Caki2 (cell line): ENCODE data around the gene SLC12A3. TPM values are rescaled to one million over a fixed set of nuclear protein-coding genes. Genes with fewer than 3 reads are reported as not detected.

ENCODE experiments used
- DNase-seq: peaks from one replicate; pipeline ENCODE4 v3.0.0-alpha.2; 2015; ENCODE audit warnings: low read depth
- in situ Hi-C: cut with HindIII; loops from 2 replicates; pipeline ENCODE4 v1.10.0; 2016; ENCODE audit warnings: low sequenced_read_pairs, low pct_unique_long_range_greater_than_20kb, mixed read lengths
- total RNA-seq: library from RNA; depleted of rRNA; stranded (reverse); fragments of >200 nt; shearing (Covaris generic); gene quantifications from 2 replicates; pipeline ENCODE4 v1.2.3, GENCODE V29; 2014; ENCODE audit warnings: low replicate concordance; rRNA removed

Gene SLC12A3
- total RNA-seq, 1 experiment from 2014 or later = not detected

DNA sequence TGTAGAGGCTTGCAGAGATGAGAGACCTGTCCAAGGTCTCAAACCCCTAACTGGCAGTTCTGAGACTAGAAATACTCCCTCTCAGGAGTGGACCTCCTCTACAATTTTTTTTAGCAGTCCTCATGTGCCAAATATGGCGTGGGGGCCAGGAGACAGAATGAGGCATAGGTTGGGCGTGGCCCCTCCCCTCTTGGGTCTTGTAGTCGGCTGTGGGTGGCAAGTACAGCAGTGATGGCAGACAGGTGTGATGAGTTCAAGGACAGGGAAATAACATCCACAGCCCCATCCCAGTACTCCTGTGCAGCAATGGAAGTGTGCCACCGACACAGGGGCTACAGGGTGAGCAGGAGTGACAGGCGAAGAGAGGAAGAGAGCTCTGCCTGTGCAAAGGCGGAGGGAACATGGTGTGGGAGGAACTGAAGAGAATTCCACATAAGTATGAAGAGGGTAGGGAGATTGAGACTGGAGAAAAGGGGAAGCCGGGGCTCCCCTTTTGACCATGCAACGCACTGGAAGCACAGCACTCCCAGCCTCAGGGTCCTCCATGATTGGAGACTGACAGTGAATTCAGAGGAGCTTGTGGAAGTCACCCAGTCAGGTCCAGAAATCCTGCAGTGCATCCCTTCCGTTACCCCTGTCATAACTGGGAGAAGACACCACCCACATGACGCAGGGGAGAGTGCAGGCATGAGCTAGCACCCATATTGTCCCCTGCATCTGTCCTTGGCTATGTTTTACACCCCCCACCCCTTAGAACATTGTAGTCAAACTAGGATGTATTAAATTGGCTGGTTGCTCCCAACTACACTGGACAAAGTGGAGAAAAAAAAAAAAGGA lies 82.0 kb downstream of the SLC12A3 start:
- in situ Hi-C loops = no loop called here
- DNase-seq = no peak

DNA sequence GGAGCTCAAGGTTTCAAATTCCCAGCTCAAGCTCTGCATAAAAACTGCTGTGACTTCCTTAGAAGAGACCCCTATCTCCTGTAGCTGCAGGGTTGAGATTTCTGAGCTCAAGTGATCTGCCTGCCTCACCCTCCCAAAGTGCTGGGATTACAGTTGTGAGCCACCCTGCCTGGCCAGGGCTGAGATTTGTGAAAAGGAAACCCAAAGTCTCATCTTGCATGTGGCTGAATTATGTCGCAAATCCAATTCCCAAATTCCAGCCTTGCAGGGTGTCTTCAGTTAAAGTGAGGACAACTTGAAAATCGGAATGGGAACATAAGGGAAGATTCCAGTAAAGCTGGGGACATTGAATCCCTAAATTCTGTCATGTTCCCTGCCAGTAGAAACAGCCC lies 82.6 kb downstream of the SLC12A3 start:
- in situ Hi-C loops = no loop called here
- DNase-seq = no peak

- no peak for DNase-seq
- in situ Hi-C loops = no loop called here
Observed at GRCh38 chr16:56948234-56948633, 83.2 kb downstream of the SLC12A3 start.

DNA sequence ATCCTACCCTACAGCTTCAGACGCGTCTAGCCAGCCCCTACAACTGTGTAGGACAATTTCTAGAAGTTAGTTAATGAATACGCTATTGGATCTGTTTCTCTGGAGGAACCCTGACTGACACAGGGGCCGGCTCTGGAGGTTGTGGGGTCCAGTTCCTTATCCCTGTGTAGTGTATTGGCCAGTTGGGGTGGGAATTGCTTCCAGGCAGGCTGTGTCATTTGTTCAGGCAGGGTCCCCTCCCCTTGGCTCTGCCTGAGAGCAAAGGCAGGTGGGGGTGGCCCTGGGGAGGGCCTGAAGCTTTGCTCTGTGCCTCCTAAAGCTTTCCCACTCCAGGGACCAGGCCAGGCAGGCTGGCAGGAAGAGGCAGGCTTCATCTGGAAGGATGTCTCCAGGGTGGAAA lies 85.0 kb downstream of the SLC12A3 start:
- no peak for DNase-seq
- in situ Hi-C loops = no loop called here

DNA sequence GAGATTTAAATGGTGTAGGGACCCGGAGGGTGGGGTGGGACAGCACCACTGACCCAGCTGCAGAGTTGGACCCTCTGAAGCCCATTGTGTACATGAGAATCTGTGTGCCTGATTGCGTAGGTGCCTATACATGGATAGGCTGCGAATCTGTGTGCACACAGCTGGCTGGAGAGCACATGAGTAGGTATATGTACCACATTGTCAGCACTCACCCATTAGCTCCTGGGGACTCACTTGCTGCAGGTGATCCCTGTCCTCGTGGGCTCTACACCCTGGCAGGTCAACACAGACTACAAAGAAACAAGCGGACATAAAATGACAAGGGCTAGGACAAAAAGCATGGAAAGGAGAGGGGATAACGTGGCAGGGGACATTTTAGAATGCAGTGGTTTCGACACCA lies 85.4 kb downstream of the SLC12A3 start:
- in situ Hi-C loops = no loop called here
- DNase-seq = no peak

GRCh38 chr16:56950881-56951771 lies 86.1 kb downstream of the SLC12A3 start:
- peak; percentile 14 for DNase-seq
- in situ Hi-C loops = no loop called here

DNA sequence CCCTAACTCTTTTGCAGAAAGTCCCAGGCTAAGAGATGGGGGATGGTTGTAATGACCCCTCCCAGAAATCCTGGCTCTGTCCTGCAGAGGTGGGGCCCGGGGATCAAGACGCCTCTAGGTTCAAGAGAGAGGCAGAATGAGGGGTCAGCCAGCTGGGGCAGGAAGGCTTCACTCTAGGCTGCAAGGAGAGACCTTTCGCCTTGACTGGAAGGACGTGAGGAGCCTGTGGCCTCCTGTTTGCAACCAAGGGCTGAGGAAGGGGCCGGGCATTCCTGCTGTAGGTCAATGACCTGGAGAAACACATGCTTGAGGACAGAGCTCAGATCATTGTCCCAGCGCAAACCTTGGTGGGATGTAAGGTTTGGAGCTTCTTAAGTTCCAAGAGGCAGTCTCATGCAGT lies 88.0 kb downstream of the SLC12A3 start:
- in situ Hi-C loops = no loop called here
- no peak for DNase-seq

DNA sequence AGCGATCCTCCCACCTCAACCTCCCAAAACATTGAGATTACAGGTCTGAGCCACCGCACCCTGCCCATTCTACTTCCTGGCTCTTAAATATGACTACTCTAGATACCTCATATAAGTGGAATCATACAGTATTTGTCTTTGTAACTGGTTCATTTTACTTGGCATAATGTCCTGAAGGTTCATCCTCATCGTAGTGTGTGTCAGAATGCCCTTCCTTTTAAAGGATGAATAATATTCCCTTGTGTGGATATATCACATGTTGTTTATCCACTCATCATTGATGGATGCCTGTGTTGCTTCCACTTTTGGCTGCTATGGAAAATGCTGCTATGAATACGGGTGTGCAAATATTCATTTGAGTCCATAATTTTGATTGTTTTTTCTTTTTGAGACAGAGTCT lies 91.1 kb downstream of the SLC12A3 start:
- in situ Hi-C loops = no loop called here
- no peak for DNase-seq

DNA sequence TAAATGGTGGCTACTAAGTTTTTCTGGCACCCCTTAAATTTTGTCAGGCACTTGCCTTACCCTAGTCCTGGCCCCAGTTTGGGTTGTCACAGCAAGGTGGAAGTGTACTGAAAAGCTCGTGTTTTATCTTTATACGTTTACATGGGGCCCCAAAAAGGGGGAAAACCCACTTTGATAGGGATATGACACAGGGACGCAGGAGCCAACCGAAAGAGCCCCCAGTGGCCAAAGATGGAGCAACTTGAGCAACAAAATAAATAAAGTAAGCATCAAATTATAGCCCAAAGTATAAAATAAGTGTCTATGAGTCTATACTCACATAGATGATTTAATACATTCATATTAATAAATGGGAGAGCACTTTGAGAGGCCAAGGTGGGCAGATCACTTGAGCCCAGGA lies 91.7 kb downstream of the SLC12A3 start:
- in situ Hi-C loops = no loop called here
- DNase-seq = no peak

DNA sequence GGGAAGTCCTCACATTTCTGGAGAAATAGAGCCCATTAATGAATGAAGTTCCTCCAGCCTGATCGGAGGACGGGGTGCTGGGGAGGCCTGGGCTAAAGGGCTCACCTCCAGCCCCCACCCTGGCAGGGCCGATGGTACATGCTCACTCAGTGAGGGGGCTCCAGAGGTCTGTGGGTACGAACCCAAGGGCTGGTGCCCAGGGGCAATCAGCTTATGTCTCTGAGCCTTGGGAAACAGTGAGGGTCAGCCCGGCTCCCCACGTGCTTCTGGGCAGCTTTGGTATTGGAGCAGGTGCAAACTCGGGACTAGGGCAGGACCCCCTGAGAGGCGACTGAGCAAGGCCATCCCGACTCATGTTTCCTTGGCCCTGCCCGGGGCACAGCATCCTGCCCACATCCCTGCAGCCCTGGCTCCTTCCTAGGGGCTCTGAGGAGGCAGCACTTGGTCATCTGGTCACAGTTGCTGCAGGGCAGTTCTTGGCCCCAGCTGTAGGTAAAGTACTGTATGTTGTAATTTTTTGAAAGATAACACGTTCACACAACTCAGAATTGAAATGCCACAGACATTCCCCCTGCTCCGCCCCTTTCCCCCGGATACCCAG lies 95.8 kb downstream of the SLC12A3 start:
- in situ Hi-C loops = no loop called here
- DNase-seq = no peak

DNA sequence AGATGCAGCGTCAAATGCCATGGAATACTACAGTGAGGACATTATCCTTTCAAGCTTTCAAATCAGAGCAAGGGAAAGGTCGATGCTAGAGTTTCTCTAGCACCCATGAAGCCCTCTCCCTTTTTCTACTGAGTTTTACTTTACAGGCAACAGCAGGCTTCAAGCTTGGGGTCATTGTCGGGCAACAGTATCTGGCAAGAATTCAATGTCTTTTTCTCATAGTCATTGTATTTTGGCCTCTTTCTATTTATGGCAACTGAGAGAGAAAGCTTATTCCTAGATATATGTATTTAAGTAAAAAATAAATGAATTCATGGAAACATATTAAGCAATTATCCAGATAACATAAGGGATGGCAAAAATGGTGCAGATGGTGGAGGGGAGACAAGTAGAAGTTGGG lies 96.4 kb downstream of the SLC12A3 start:
- in situ Hi-C loops = no loop called here
- no peak for DNase-seq

DNA sequence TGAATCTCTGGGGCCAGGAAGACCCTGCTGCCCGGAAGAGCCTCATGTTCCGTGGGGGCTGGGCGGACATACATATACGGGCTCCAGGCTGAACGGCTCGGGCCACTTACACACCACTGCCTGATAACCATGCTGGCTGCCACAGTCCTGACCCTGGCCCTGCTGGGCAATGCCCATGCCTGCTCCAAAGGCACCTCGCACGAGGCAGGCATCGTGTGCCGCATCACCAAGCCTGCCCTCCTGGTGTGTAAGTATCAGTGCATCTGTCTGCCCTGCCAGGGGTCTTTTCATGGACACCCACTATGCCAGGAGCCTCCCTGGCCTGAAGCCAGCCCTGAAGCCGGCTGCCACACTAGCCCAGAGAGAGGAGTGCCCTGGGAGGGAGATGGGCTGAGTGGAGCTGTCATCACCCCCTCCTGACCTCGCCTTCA lies 96.9 kb downstream of the SLC12A3 start, which contains the start of gene CETP:
TSS of gene CETP (plus strand) at position 100 of the 431 bp plus-strand sequence. CDS start at position 130, 30 bp downstream.
- in situ Hi-C loops = no loop called here
- DNase-seq = no peak

DNA sequence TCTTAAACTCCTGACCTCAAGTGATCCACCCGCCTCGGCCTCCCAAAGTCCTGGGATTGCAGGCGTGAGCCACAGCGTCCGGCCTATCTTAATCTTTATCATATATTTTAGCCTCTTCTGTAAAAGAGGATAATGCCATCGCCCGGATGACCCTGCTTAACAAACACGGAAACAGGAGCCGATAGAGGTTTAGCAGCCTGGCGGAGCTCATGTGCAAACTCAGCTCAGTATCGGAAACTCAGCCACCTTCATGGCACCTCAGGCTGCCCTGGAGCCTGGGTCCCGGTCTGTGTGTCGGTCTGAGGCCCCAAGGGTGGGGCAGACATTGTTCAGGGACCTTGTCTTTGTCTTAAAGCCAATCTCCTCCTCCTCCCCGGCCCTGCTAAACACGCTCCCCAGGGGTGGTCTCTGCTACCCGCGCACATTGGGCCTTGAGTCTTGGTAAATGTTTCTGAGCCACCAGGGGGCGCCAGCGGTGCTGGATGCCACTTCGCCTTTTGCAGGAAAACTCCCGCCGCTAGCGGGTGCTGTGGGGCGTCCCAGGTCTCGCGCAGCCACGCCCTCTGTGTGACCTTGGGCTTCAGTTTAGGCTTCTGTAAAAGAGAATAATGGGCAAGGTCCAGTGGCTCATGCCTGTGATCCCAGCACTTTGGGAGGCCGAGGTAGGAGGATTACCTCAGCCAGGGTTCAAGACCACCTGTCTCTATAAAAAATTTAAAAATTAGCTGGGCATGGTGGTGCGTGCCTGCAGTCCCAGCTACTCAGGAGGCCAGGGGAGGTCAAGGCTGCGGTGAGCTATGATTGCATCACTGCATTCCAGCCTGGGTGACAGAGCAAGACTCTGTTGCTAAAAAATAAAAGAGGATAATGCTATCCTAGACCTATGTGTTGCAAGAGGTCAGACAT lies 99.5 kb downstream of the SLC12A3 start:
- in situ Hi-C loops = no loop called here

More for the DNA sequence above, 99.5 kb downstream of the SLC12A3 start:
- DNase-seq = no peak

Other genes with a start within 250 kb of the SLC12A3 start
- gene MT1E, start 239.4 kb upstream of the SLC12A3 start, total RNA-seq = not detected in 2 replicates
- not detected in 2 replicates for gene MT1M, start 232.5 kb upstream of the SLC12A3 start, total RNA-seq
- gene MT1A, start 226.5 kb upstream of the SLC12A3 start, total RNA-seq = not detected in 2 replicates
- not detected in 2 replicates for gene MT1B, start 213.3 kb upstream of the SLC12A3 start, total RNA-seq
- 17.6 TPM in 1 of 2 replicates, not detected in the other for gene MT1F, start 207.2 kb upstream of the SLC12A3 start, total RNA-seq
- gene MT1G, start 197.1 kb upstream of the SLC12A3 start, total RNA-seq = not detected in 2 replicates
- gene MT1H, start 195.4 kb upstream of the SLC12A3 start, total RNA-seq = not detected in 2 replicates
- 141 and 168 TPM in 2 replicates for gene MT1X, start 182.7 kb upstream of the SLC12A3 start, total RNA-seq
- 46.4 and 57.5 TPM in 2 replicates for gene NUP93, start 135.1 kb upstream of the SLC12A3 start, total RNA-seq
- gene HERPUD1, start 66.9 kb downstream of the SLC12A3 start, total RNA-seq = 73.9 and 157 TPM in 2 replicates
- gene CETP, start 96.7 kb downstream of the SLC12A3 start, total RNA-seq = not detected in 2 replicates
- 2.7 and 3.1 TPM in 2 replicates for gene NLRC5, start 124.3 kb downstream of the SLC12A3 start, total RNA-seq
- 33.5 and 34.6 TPM in 2 replicates for gene CPNE2, start 227.4 kb downstream of the SLC12A3 start, total RNA-seq